Activated effector memory CD4-positive, alpha-beta T cell treated with anti-CD3 and anti-CD28 coated beads, Interleukin-2, amount 50 U/mL, for 16 hours (primary cell): ENCODE results near the gene ADM2.

ENCODE experiments used
- DNase-seq: peaks from one replicate; pipeline ENCODE4 v3.0.0-alpha.2; 2020

ADM2 gene

GRCh38 chr22:50487290-50488005 is 6.1 kb downstream of the ADM2 start:
- no peak for DNase-seq

GRCh38 chr22:50488006-50488677 is 6.8 kb downstream of the ADM2 start:
- no peak for DNase-seq

DNA sequence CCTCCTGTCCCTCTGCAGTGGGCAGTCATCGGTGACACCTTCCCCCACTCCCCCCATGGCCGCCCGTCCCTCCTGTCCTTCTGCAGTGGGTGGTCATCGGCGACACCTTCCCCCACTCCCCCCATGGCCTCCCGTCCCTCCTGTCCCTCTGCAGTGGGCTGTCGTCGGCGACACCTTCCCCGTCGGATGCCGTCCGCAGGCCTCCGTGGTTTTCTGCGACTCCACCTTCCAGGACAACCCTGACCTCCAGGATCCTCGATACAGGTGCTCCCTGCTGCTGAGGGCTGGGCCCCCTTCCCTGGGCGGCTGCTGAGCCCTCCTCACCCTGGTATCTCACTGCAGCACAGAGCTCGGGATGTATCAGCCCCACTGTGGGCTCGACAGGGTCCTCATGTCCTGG is 7.5 kb downstream of the ADM2 start:
- DNase-seq, result no peak

GRCh38 chr22:50489363-50490243 is 8.3 kb downstream of the ADM2 start:
- DNase-seq, result no peak

DNA sequence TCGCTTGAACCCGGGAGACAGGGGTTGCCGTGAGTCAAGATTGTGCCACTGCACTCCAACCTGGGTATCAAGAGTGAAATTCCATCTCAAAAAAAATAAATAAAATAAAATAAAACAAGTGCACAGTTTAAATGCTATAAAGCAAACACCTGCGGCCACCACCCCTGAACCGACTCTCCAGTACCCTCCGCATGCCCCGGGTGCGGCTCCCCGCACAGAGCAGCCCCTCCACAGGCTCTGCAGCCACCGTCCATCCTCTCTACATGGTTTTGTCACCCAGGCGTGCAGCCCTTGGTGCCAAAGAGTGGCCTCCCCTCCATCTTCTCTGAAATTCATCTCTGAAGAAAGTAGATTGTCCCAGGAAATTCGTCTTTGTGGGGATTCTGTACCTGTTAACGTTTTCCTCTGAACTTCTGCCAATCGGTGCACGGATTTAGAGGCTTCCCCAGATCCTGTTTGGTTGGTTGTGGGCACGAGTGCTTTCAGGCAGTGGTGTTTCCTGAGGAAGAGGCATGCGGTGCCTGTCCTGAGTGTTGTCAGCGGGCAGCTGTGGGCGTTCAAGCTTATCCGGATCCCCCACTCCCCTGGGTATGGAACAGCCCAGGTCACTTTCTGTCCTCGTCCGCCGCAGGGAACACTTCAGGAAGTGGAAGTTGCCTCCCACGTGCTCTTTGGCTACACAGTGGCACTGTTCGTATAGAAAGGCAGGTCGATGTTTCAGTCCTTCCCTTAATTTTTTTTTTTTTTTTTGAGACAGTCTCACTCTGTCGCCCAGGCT is 9.4 kb downstream of the ADM2 start:
- DNase-seq, result no peak

DNA sequence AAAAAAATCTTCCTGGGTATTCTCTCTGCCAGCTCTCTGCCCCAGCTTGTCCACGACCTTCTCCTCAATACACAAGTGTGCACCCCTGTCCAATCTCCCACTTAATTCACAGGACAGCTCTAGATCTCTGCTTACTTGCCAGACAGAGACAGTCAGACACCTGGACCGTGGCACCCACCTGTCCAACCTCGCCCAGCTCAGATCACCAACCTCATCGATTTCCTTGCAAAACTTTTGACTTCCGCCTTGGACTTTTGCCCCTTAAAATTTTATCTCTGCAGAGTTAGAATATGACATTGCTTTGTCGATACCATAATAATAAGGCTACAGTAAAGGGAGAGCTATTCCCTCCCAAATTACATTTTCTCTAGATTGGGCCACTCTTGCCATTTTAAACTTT is 15.8 kb downstream of the ADM2 start:
- DNase-seq, result no peak

DNA sequence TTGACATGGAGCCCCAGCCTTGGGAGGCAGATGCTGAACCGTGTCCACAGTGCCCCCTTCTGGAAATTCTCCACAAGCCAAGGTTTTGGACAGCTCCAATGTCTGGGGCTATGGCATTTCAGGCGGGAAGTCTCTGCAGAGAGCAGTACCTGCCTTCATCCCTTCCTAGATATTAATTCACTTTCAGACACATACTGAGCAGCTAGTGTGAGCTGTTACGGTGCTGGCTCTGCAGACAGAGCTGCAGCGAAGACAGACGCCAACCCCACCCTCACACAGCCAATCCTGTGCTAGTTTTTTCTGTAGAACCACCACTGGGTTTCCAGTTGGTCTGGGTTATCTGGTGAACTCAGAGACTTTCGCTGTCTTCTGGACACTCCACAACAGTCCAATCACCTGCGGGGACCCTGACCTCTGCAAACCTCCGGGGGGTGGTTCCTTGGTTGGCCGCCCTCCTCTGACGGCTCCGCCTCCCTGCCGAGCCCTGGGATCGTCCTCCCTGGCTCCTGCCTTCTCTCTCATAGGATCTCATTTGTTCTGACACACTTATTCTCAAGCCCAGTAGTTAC is 17.1 kb downstream of the ADM2 start:
- DNase-seq, result peak; percentile 84

- no peak for DNase-seq
These were observed 19.1 kb downstream of the ADM2 start for GRCh38 chr22:50500452-50500851.

- DNase-seq, result no peak
These were observed 20.8 kb downstream of the ADM2 start for GRCh38 chr22:50502096-50502495.

GRCh38 chr22:50502628-50503474 is 21.5 kb downstream of the ADM2 start:
- DNase-seq, result no peak

GRCh38 chr22:50503475-50504145 is 22.3 kb downstream of the ADM2 start:
- no peak for DNase-seq

DNA sequence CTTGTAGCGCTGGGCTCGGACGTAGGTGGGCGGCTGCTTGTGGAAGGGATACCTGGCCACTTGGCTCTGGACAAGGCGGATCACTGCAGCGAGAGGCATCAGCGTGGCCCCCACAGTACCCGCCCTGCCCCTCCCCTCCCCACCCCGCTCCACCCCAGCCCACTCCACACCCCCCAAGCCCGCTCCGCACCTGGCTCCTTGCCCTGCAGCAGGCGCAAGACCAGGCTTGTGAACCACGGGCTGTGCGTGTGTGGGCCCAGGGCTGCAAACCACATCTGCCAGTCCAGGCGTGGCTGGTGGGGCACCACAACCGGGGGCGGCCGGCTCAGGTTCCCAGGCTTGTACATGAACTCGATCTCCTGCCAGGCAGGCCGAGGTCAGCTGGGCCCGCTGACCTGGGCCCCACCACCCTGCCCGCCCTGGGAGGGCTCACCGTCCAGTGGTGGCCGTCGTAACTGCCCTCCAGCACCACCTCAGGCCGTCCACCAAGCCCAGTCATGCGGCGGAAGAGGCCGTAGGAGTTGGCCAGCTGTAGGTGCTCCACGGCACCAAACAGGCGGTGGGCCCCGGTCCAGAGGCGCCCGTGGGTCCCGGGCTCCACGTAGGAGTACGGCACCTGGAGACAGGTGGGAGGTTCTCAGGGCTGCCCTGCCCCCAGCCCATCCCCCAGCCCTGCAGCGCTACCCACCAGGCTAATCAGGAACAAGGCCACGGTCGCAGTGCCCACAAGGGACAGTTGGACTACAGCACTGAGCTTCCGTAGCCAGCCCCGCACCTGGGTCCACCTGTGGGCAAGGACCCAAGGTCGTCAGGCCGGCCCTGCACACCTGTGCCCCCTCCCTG is 23.2 kb downstream of the ADM2 start:
- DNase-seq, result no peak

DNA sequence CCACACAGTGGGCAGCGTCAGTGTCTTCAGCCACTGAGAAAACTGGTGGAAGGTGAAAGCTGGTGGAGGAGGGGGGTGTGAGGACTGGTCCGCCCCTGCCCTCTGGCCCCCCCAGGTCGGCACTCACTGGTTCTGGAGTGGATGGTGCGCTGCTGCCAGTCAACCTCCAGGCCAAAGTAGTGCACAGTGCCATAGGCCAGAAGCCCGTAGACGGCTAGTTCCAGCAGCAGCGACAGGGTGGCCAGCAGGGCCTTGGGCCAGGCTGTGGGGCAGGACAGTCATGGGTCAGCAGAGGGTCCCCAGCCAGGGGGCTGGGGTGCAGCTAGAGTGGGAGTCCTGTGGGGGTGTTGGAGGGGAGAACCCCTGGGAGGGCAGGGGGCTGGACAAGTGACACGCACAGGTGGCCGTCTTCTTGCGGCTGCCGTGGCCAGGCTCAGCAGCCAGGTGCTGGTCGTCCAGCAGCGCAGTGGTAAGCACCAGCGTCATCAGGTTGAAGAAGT is 24.0 kb downstream of the ADM2 start:
- DNase-seq, result no peak

DNA sequence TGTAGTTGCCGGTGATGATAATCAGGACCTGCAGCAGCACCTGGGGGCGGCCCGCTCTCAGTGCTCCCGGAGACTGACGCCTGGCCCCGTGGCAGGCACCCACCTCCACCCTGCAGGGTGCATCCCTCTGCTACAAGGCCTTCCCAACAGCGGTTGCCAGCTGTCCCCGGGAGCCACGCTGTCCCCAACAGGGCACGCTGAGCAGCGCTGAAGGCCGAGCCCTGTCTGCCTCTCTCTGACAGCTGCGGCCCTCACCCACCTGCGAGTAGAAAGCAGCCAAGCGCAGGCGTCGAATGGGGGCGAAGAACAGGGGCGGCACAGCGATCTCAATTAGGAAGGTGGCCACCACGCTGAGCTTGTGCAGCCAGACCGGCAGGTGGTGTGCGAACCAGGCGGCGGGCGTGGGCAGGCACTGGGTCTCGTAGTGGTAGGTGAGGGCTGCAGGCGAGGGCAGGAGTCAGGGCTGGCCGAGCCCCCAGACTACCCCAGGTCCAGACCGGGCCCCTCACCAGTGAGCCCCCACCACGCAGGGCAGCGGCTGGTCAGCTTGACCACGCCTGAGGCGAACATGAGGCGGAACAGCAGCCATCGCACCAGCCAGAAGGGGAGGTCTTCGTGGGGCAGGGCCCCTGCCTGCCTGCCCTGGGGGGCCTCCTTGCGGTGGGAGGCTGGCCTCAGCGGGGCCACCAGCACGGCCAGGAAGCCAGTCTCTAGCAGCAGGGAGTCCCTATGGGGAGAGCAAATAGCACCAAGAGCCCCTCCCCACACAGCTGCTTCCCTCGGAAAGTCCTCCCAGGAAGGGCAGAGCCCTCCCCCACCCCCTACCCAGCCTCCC is 24.6 kb downstream of the ADM2 start:
- no peak for DNase-seq

DNA sequence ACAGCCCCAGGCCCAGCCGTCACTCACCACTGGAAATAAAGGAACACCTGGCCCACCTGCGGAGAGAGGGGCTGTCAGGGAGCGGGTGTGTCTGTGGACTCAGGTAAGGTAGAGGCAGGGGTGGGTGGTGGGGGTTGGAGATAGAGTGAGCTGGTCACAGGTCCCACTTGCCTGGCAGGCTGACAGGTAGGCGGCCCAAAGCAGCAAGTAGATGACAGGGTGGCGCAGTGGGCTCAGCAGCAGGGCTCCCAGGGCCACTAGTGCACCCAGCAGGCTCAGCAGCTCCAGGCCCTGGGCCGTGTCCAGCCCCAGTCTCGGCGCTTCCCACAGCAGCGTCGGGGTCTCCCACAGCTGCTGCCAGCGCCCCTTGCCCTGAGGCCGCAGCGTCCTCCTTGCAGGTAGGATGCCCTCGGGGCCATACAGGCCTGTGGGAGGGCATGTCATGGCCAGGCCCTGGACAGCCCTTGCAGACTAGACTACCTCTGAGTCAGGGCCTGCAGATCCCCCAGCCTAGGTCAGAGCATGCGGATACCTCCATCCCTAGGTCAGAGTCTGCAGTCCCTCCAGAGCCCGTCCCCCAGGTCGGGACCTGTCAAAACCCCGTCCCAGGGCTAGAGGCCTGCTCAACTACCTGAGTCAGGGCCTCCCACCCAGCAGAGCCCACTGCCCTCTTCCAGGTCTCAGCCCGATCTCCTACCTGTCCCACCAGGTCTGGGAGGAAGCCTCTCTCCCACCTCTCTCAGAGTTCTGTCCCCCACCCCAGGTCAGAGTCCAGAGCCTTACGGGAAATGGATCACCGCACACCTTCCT is 25.5 kb downstream of the ADM2 start:
- no peak for DNase-seq

GRCh38 chr22:50507421-50507990 is 26.2 kb downstream of the ADM2 start, which contains the start of gene LMF2:
Gene LMF2, minus strand, starts transcription at chr22:50507702. Its CDS starts 27 bp downstream, at chr22:50507675.
- DNase-seq, result peak; percentile 97
